H1 (cell line): ENCODE measurements around the gene SLMAP. TPM values are rescaled to one million over a fixed set of nuclear protein-coding genes. Genes with fewer than 3 reads are reported as not detected.

Experiments used
- CTCF ChIA-PET: fragments of 300-600 bp; sonication (Branson Sonifier 250); formaldehyde crosslinking; loops from one replicate; lab custom pipeline; 2021; ENCODE audit not compliant: partially characterized antibody; lab: Charles Lee
- POLR2A ChIA-PET: fragments of 300-600 bp; sonication (Branson Sonifier 250); formaldehyde crosslinking; loops from one replicate; lab custom pipeline; 2021; ENCODE audit warnings: inconsistent platforms; ENCODE audit not compliant: partially characterized antibody; lab: Charles Lee
- DNase-seq, 2 experiments: peaks; one replicate each; pipeline versions ENCODE4 v3.0.0 to v3.0.0-alpha.2; 2010 to 2022; ENCODE audit warnings: low spot score in 2 of 2, low read depth in 1 of 2, mixed read lengths in 1 of 2
- FAIRE-seq: peaks from 2 replicates; lab custom pipeline; 2011; peaks lifted over from hg19 to GRCh38; lab: Jason Lieb, UNC
- H2AFZ ChIP-seq: 2 replicates; pipeline ENCODE4 v1.8.1; 2012; ENCODE audit warnings: low read length, inconsistent platforms
- H2AK5ac ChIP-seq: 2 replicates; pipeline ENCODE4 v1.6.1; 2013; ENCODE audit warnings: low read depth, low read length
- H2BK120ac ChIP-seq: replicated peaks from 2 replicates; pipeline ENCODE3; 2013; ENCODE audit warnings: low read depth, low read length, inconsistent platforms
- H2BK12ac ChIP-seq: 2 replicates; pipeline ENCODE4 v1.6.1; 2013; ENCODE audit warnings: low read depth, low read length
- H2BK15ac ChIP-seq: 2 replicates; pipeline ENCODE4 v1.6.1; 2013; ENCODE audit warnings: low read length
- H2BK20ac ChIP-seq: 2 replicates; pipeline ENCODE4 v1.6.1; 2013; ENCODE audit warnings: low read length
- H2BK5ac ChIP-seq: 2 replicates; pipeline ENCODE4 v1.6.1; 2013; ENCODE audit warnings: low read depth, low read length
- H3K14ac ChIP-seq: 2 replicates; pipeline ENCODE4 v1.6.1; 2013; ENCODE audit warnings: inconsistent platforms; ENCODE audit not compliant: insufficient read length
- H3K18ac ChIP-seq: 2 replicates; pipeline ENCODE4 v1.6.1; 2013; ENCODE audit warnings: low read length; ENCODE audit errors: extremely low read depth
- H3K23ac ChIP-seq: 2 replicates; pipeline ENCODE4 v1.6.1; 2013; ENCODE audit warnings: inconsistent platforms; ENCODE audit not compliant: insufficient read length
- H3K23me2 ChIP-seq: 2 replicates; pipeline ENCODE4 v1.6.1; 2013; ENCODE audit warnings: low read depth, low read length
- H3K27ac ChIP-seq: 2 replicates; pipeline ENCODE4 v1.6.1; 2011; ENCODE audit warnings: low read depth, low read length, inconsistent platforms
- H3K27me3 ChIP-seq, 4 experiments: replicated peaks in 1 of 4; 1 replicate in 1 of 4; 2 replicates in 3 of 4; pipeline versions ENCODE4 v1.6.1 to v1.8.1; 2011 to 2013; ENCODE audit warnings: low read length in 3 of 4, mild to moderate bottlenecking in 3 of 4, inconsistent platforms in 2 of 4, mixed read lengths in 2 of 4, moderate library complexity in 1 of 4; ENCODE audit not compliant: control insufficient read depth in 3 of 4, insufficient read depth in 3 of 4; ENCODE audit errors: extremely low read depth in 1 of 4
- H3K36me3 ChIP-seq, 4 experiments: 2 replicates each; pipeline versions ENCODE4 v1.6.1 to v1.8.1; 2011 to 2013; ENCODE audit warnings: mild to moderate bottlenecking in 4 of 4, low read length in 3 of 4, moderate library complexity in 2 of 4, control low read depth in 1 of 4, inconsistent platforms in 1 of 4; ENCODE audit not compliant: insufficient read depth in 4 of 4, control insufficient read depth in 2 of 4
- H3K4ac ChIP-seq: replicated peaks from 2 replicates; pipeline ENCODE3; 2013; ENCODE audit warnings: low read length, low read depth, mixed read lengths, inconsistent platforms; ENCODE audit not compliant: insufficient read length
- H3K4me1 ChIP-seq, 4 experiments: replicated peaks in 1 of 4; 1 replicate in 1 of 4; 2 replicates in 3 of 4; pipeline versions ENCODE4 v1.6.1 to v1.8.1; 2011 to 2013; ENCODE audit warnings: low read length in 3 of 4, inconsistent platforms in 2 of 4, mixed read lengths in 1 of 4; ENCODE audit not compliant: insufficient read depth in 4 of 4, control insufficient read depth in 3 of 4
- H3K4me2 ChIP-seq, 2 experiments: 2 replicates each; pipeline versions ENCODE4 v1.6.1 to v1.8.1; 2011 to 2013; ENCODE audit warnings: low read depth in 2 of 2, low read length in 2 of 2, control low read depth in 1 of 2, inconsistent platforms in 1 of 2, mild to moderate bottlenecking in 1 of 2; ENCODE audit not compliant: insufficient read depth in 1 of 2
- H3K4me3 ChIP-seq, 4 experiments: fragments of 200-600, 300-600 bp in 1 of 4; sonication (generic), shearing (Covaris generic), sonication (Bioruptor Twin) in 1 of 4; 2 replicates each; pipeline versions ENCODE4 v1.5.1 to v1.8.1; 2011 to 2016; ENCODE audit warnings: low read length in 4 of 4, low read depth in 3 of 4, control low read depth in 2 of 4, inconsistent platforms in 2 of 4, mild to moderate bottlenecking in 2 of 4, mixed read lengths in 1 of 4, moderate library complexity in 1 of 4; ENCODE audit not compliant: insufficient read depth in 2 of 4; ENCODE audit errors: extremely low read depth in 1 of 4
- H3K56ac ChIP-seq: replicated peaks from 2 replicates; pipeline ENCODE3; 2013; ENCODE audit warnings: low read depth, mild to moderate bottlenecking, mixed read lengths, low read length, inconsistent platforms; ENCODE audit not compliant: insufficient read length
- H3K79me1 ChIP-seq: 2 replicates; pipeline ENCODE4 v1.6.1; 2013; ENCODE audit warnings: low read depth, low read length, control low read depth
- H3K79me2 ChIP-seq, 2 experiments: 2 replicates each; pipeline versions ENCODE4 v1.6.1 to v1.8.1; 2012 to 2013; ENCODE audit warnings: low read length in 2 of 2, mild to moderate bottlenecking in 2 of 2, inconsistent platforms in 1 of 2; ENCODE audit not compliant: insufficient read depth in 2 of 2, control insufficient read depth in 1 of 2
- H3K9ac ChIP-seq, 4 experiments: replicated peaks in 1 of 4; 1 replicate in 1 of 4; 2 replicates in 3 of 4; pipeline versions ENCODE4 v1.6.1 to v1.8.1; 2011 to 2013; ENCODE audit warnings: low read depth in 3 of 4, low read length in 3 of 4, control low read depth in 2 of 4, mild to moderate bottlenecking in 2 of 4, moderate library complexity in 2 of 4, inconsistent platforms in 1 of 4; ENCODE audit errors: extremely low read depth in 1 of 4
- H3K9me3 ChIP-seq, 2 experiments: 2 replicates each; pipeline versions ENCODE4 v1.6.1 to v1.8.1; 2012 to 2013; ENCODE audit warnings: mild to moderate bottlenecking in 2 of 2, moderate library complexity in 2 of 2, control low read depth in 1 of 2, inconsistent platforms in 1 of 2, low read depth in 1 of 2, low read length in 1 of 2, mixed read lengths in 1 of 2; ENCODE audit not compliant: insufficient read depth in 2 of 2
- H4K20me1 ChIP-seq, 2 experiments: replicated peaks in 1 of 2; 2 replicates each; pipeline versions ENCODE3 to v1.8.1; 2011 to 2013; ENCODE audit warnings: inconsistent platforms in 2 of 2, low read length in 2 of 2, mild to moderate bottlenecking in 1 of 2; ENCODE audit not compliant: insufficient read depth in 2 of 2, control insufficient read depth in 1 of 2
- H4K5ac ChIP-seq: 2 replicates; pipeline ENCODE4 v1.6.1; 2013; ENCODE audit warnings: low read length, low read depth, mixed read lengths, inconsistent platforms; ENCODE audit not compliant: insufficient read length
- H4K8ac ChIP-seq: 2 replicates; pipeline ENCODE4 v1.8.0; 2013; ENCODE audit warnings: mild to moderate bottlenecking, moderate library complexity, low read length, inconsistent platforms; ENCODE audit not compliant: insufficient read depth; ENCODE audit errors: extremely low read depth
- H4K91ac ChIP-seq: replicated peaks from 2 replicates; pipeline ENCODE3; 2013; ENCODE audit warnings: low read length, mixed read lengths, inconsistent platforms; ENCODE audit not compliant: insufficient read length
- KDM4A ChIP-seq: IDR thresholded peaks from one replicate; pipeline ENCODE4 v1.7.1; 2012; ENCODE audit warnings: low read depth, mild to moderate bottlenecking, moderate library complexity, low read length, inconsistent platforms; ENCODE audit not compliant: severe bottlenecking
- RXRA ChIP-seq: IDR thresholded peaks from 2 replicates; pipeline ENCODE4 v1.6.1; 2011; ENCODE audit warnings: low read depth, mild to moderate bottlenecking, low read length, moderate library complexity; ENCODE audit not compliant: insufficient read depth
- TEAD4 ChIP-seq: IDR thresholded peaks from 2 replicates; pipeline ENCODE4 v1.6.1; 2012; ENCODE audit warnings: low read depth, low read length, inconsistent platforms, mixed read lengths
- whole genome bisulfite sequencing, 2 experiments: shearing (Covaris generic) in 1 of 2; methylation state at CpG; one replicate each; pipeline versions ENCODE4 v1.1.6 to v1.1.7; 2013 to 2015; ENCODE audit warnings: low lambda C conversion rate in 2 of 2, mixed read lengths in 2 of 2, inconsistent platforms in 1 of 2, low coverage in 1 of 2, missing lambda C conversion rate in 1 of 2; ENCODE audit not compliant: insufficient replicate concordance in 2 of 2, insufficient coverage in 1 of 2, insufficient read length in 1 of 2; ENCODE audit errors: extremely low coverage in 1 of 2, missing lambda C conversion rate in 1 of 2; 5-methylcytosine and 5-hydroxymethylcytosine counted together
- polyA plus RNA-seq, 7 experiments: library from polyadenylated mRNA; depleted of rRNA in 3 of 7; stranded (reverse) in 5 of 7; unstranded in 2 of 7; fragments of >200 nt in 5 of 7; fragments of 200-250 nt in 2 of 7; gene quantifications; 1 replicate in 5 of 7; 2 replicates in 1 of 7; 4 replicates in 1 of 7; pipeline versions ENCODE4 v1.2.1 to v1.2.3, GENCODE V29; 2011 to 2013; ENCODE audit warnings: missing spikeins in 2 of 7, mixed read lengths in 2 of 7
- total RNA-seq: library from RNA; stranded (reverse); fragmentation: NEBNext Ultra II Directional; extraction: Animal tissue kit (Norgen Biotek cat#: 25700); gene quantifications from 2 replicates; pipeline ENCODE4 v1.2.1, GENCODE V29; 2021

Gene SLMAP
- total and polyA plus RNA-seq, 2 of the 8 experiments (the other 6 are each of a cell fraction or from before 2014, with no cell fraction given), result 13.6 to 70.4 TPM

GRCh38 chr3:57966829-57967228 lies 210.7 kb downstream of the SLMAP start:
- H3K18ac ChIP-seq, result no peak overlapping the region
- peaks cover 0 to 10% (median 3%) of the 10 kb centered on the region in 4 experiments; a peak in 6 of 7 replicates for H3K4me1 ChIP-seq
- FAIRE-seq, result no peak
- H3K4me2 ChIP-seq, result no peak overlapping the region
- no peak overlapping the region for H2BK5ac ChIP-seq
- H3K4ac ChIP-seq, result no peak overlapping the region
- H2BK12ac ChIP-seq, result no peak overlapping the region
- no peak overlapping the region for H4K8ac ChIP-seq
- no peak overlapping the region for H3K27ac ChIP-seq
- H2AK5ac ChIP-seq, result no peak overlapping the region
- H3K9ac ChIP-seq, result no peak overlapping the region
- H3K79me2 ChIP-seq, result no peaks in the 10 kb centered on the region
- H3K23ac ChIP-seq, result no peak overlapping the region
- no peak overlapping the region for H3K14ac ChIP-seq
- DNase-seq, result no peak
- H4K5ac ChIP-seq, result no peak overlapping the region
- H3K9me3 ChIP-seq, result no peaks in the 10 kb centered on the region
- no peaks in the 10 kb centered on the region for H3K79me1 ChIP-seq
- no peak overlapping the region for H3K56ac ChIP-seq
- H2BK120ac ChIP-seq, result no peak overlapping the region
- CTCF ChIA-PET, result no interaction called here
- H4K91ac ChIP-seq, result no peak overlapping the region
- H2AFZ ChIP-seq, result no peak overlapping the region
- no peaks in the 10 kb centered on the region for H3K27me3 ChIP-seq
- no peaks in the 10 kb centered on the region for H4K20me1 ChIP-seq
- no peak overlapping the region for H3K4me3 ChIP-seq
- H3K23me2 ChIP-seq, result no peaks in the 10 kb centered on the region
- H3K36me3 ChIP-seq, result no peaks in the 10 kb centered on the region
- H2BK20ac ChIP-seq, result no peak overlapping the region
- POLR2A ChIA-PET, result interaction anchor here (1.0 kb wide), 1 partner anchor 19 kb away, joined by 3 read pairs; no protein-coding TSS in a partner anchor
- H2BK15ac ChIP-seq, result no peak overlapping the region
- WGBS, 2 experiments, result 67% methylated on average over 4 of the region's 4 CpGs; no CpG with 5 or more reads in 1 of the 2 experiments
- TF ChIP-seq TEAD4, result no peak
- no peak for TF ChIP-seq KDM4A
- TF ChIP-seq RXRA, result no peak
